ENCODE data around the gene GANAB.
A peak's percentile ranks its signal among the peaks of the same experiment; 100 is the strongest.

The GANAB gene

GRCh38 chr11:62612366-62613290 lies 33.8 kb downstream of the GANAB start, which contains the start of the genes EML3 and ROM1:
EML3 (minus strand) TSS chr11:62612775; CDS start chr11:62612457, 318 bp downstream.
ROM1 (plus strand) TSS chr11:62613257; CDS start chr11:62613282, 25 bp downstream.
- peaks cover 52% of the 10 kb centered on the region for H3K36me3 ChIP-seq
- peak within 1 kb of the TSS; percentile 99 for H3K4me2 ChIP-seq
- H3K9me3 ChIP-seq = no peaks in the 10 kb centered on the region
- H3K27ac ChIP-seq = peak within 1 kb of the TSS; percentile 90
- H3K4me3 ChIP-seq = peak within 1 kb of the TSS; percentile 82
- peaks cover 47% of the 10 kb centered on the region for H3K4me1 ChIP-seq
- H3K27me3 ChIP-seq = no peaks in the 10 kb centered on the region
- TF ChIP-seq Cebpa-rat (IDR thresholded peaks at IDR 0.05) = no peak
- no peaks in the 10 kb centered on the region for H4K20me1 ChIP-seq
- H3K9ac ChIP-seq = peak within 1 kb of the TSS; percentile 93

GRCh38 chr11:62611705-62612365 lies 34.6 kb downstream of the GANAB start:
- Histone ChIP-seq H3K4me3 (peak overlapping the region; percentile 82), H3K27ac (peak overlapping the region; percentile 90), H3K4me2 (peak overlapping the region; percentile 99), H3K27me3 (no peaks in the 10 kb centered on the region), H3K4me1 (peaks cover 53% of the 10 kb centered on the region), H3K9ac (peak overlapping the region; percentile 93), H4K20me1 (no peaks in the 10 kb centered on the region), H3K36me3 (peaks cover 51% of the 10 kb centered on the region), H3K9me3 (no peaks in the 10 kb centered on the region)
- TF ChIP-seq Cebpa-rat (IDR thresholded peaks at IDR 0.05) = no peak

- peaks cover 53% of the 10 kb centered on the region for H3K4me1 ChIP-seq
- H3K9ac ChIP-seq = peak overlapping the region; percentile 93
- no peaks in the 10 kb centered on the region for H3K9me3 ChIP-seq
- no peaks in the 10 kb centered on the region for H3K27me3 ChIP-seq
- H3K4me2 ChIP-seq = peak overlapping the region; percentile 99
- TF ChIP-seq Cebpa-rat (IDR thresholded peaks at IDR 0.05) = no peak
- H3K4me3 ChIP-seq = peak overlapping the region; percentile 82
- peaks cover 51% of the 10 kb centered on the region for H3K36me3 ChIP-seq
- H3K27ac ChIP-seq = peak overlapping the region; percentile 90
- H4K20me1 ChIP-seq = no peaks in the 10 kb centered on the region
Observed at GRCh38 chr11:62610814-62611704, 35.4 kb downstream of the GANAB start.

GRCh38 chr11:62610403-62610802 lies 36.0 kb downstream of the GANAB start:
- Histone ChIP-seq H3K27me3 (no peaks in the 10 kb centered on the region), H3K27ac (peak overlapping the region; percentile 90), H3K9ac (peak overlapping the region; percentile 93), H3K9me3 (no peaks in the 10 kb centered on the region), H3K36me3 (peaks cover 51% of the 10 kb centered on the region), H3K4me1 (peaks cover 56% of the 10 kb centered on the region), H3K4me2 (peak overlapping the region; percentile 99), H3K4me3 (peak overlapping the region; percentile 82; the same call in 1 of the 2 replicates), H4K20me1 (no peaks in the 10 kb centered on the region)
- no peak for TF ChIP-seq Cebpa-rat (IDR thresholded peaks at IDR 0.05)

- no peaks in the 10 kb centered on the region for H3K27me3 ChIP-seq
- H3K9me3 ChIP-seq = no peaks in the 10 kb centered on the region
- peaks cover 72% of the 10 kb centered on the region for H3K4me1 ChIP-seq
- peak overlapping the region; percentile 48; the same call in 1 of the 2 replicates for H3K9ac ChIP-seq
- H4K20me1 ChIP-seq = no peaks in the 10 kb centered on the region
- H3K4me2 ChIP-seq = no peak overlapping the region; the same call in 1 of the 2 replicates
- H3K36me3 ChIP-seq = peaks cover 56% of the 10 kb centered on the region
- H3K27ac ChIP-seq = 0 out of 2 replicates have a peak overlapping the region, but pooled peaks have one; percentile 30
- H3K4me3 ChIP-seq = no peak overlapping the region
- TF ChIP-seq Cebpa-rat (IDR thresholded peaks at IDR 0.05) = no peak
Observed at GRCh38 chr11:62608776-62609175, 37.6 kb downstream of the GANAB start.

GRCh38 chr11:62607714-62608113 lies 38.7 kb downstream of the GANAB start:
- H3K36me3 ChIP-seq = peaks cover 58% of the 10 kb centered on the region
- no peak for TF ChIP-seq Cebpa-rat (IDR thresholded peaks at IDR 0.05)
- peaks cover 78% of the 10 kb centered on the region for H3K4me1 ChIP-seq
- 0 out of 2 replicates have a peak overlapping the region, but pooled peaks have one; percentile 41 for H3K27ac ChIP-seq
- H4K20me1 ChIP-seq = no peaks in the 10 kb centered on the region
- H3K4me3 ChIP-seq = no peak overlapping the region
- H3K9me3 ChIP-seq = no peaks in the 10 kb centered on the region
- H3K9ac ChIP-seq = no peak overlapping the region
- H3K27me3 ChIP-seq = no peaks in the 10 kb centered on the region
- peak overlapping the region; percentile 34 for H3K4me2 ChIP-seq

- H3K9ac ChIP-seq = no peak overlapping the region
- H3K4me1 ChIP-seq = peaks cover 73% of the 10 kb centered on the region
- H3K4me3 ChIP-seq = no peak overlapping the region
- H3K4me2 ChIP-seq = no peak overlapping the region
- TF ChIP-seq Cebpa-rat (IDR thresholded peaks at IDR 0.05) = no peak
- H3K27ac ChIP-seq = no peak overlapping the region
- H4K20me1 ChIP-seq = peaks cover 1% of the 10 kb centered on the region; the same call in 1 of the 2 replicates
- H3K27me3 ChIP-seq = no peaks in the 10 kb centered on the region
- H3K36me3 ChIP-seq = peaks cover 58% of the 10 kb centered on the region
- H3K9me3 ChIP-seq = no peaks in the 10 kb centered on the region
Observed at GRCh38 chr11:62605902-62606301, 40.5 kb downstream of the GANAB start.

- Histone ChIP-seq H4K20me1 (peaks cover 6% of the 10 kb centered on the region; the same call in 1 of the 2 replicates), H3K4me2 (peak overlapping the region; percentile 28; the same call in 1 of the 2 replicates), H3K9ac (no peak overlapping the region), H3K27me3 (no peaks in the 10 kb centered on the region), H3K9me3 (no peaks in the 10 kb centered on the region), H3K36me3 (peaks cover 58% of the 10 kb centered on the region), H3K4me3 (no peak overlapping the region), H3K27ac (no peak overlapping the region), H3K4me1 (peaks cover 69% of the 10 kb centered on the region)
- no peak for TF ChIP-seq Cebpa-rat (IDR thresholded peaks at IDR 0.05)
Observed at GRCh38 chr11:62605467-62605866, 40.9 kb downstream of the GANAB start.

Measured in BLaER1 (cell line).